T-cell (primary cell): ENCODE results near the gene COL1A2. TPM values are rescaled to one million over a fixed set of nuclear protein-coding genes. Genes with fewer than 3 reads are reported as not detected.

ENCODE experiments used
- ATAC-seq, 4 experiments: fragments of 200-7000 bp in 3 of 4; fragments of 150-1000 bp in 1 of 4; cut with Tn5 transposase; replicated peaks in 1 of 4; 1 replicate in 3 of 4; 2 replicates in 1 of 4; pipeline ENCODE4 v1.10.0; 2021; ENCODE audit warnings: moderate library complexity in 3 of 4, mild to moderate bottlenecking in 2 of 4, moderate number of reproducible peaks in 1 of 4
- CTCF ChIA-PET, 2 donors: fragments of 300-600 bp; sonication (Branson Sonifier 250); formaldehyde crosslinking; loops; one replicate each; lab custom pipeline; 2022; ENCODE audit warnings: antibody characterized with exemption in 2 of 2; lab: Charles Lee
- POLR2A ChIA-PET, 2 donors: fragments of 300-600 bp; sonication (Branson Sonifier 250); formaldehyde crosslinking; loops; one replicate each; lab custom pipeline; 2022; ENCODE audit warnings: antibody characterized with exemption in 2 of 2; lab: Charles Lee
- DNase-seq, 35 experiments: peaks; one replicate each; pipeline versions ENCODE4 v3.0.0 to v3.0.0-alpha.2; 2013 to 2023
- H3K27ac ChIP-seq: one replicate; pipeline ENCODE4 v1.5.1; 2013; ENCODE audit warnings: low read length
- H3K27me3 ChIP-seq, 2 experiments: replicated peaks in 1 of 2; 1 replicate in 1 of 2; 2 replicates in 1 of 2; pipeline versions ENCODE4 v1.6.1 to v1.7.0; 2013; ENCODE audit warnings: low read length in 1 of 2, mixed read lengths in 1 of 2; ENCODE audit not compliant: control insufficient read depth in 2 of 2, insufficient read depth in 2 of 2; ENCODE audit errors: extremely low read depth in 1 of 2
- H3K36me3 ChIP-seq, 2 donors: 1 replicate in 1 of 2; 2 replicates in 1 of 2; pipeline versions ENCODE4 v1.6.1 to v1.7.0; 2013; ENCODE audit warnings: low read length in 1 of 2; ENCODE audit not compliant: control insufficient read depth in 2 of 2, insufficient read depth in 1 of 2; ENCODE audit errors: extremely low read depth in 1 of 2
- H3K4me1 ChIP-seq, 2 experiments: 1 replicate in 1 of 2; 2 replicates in 1 of 2; pipeline versions ENCODE4 v1.6.1 to v1.7.0; 2013; ENCODE audit warnings: low read length in 2 of 2, mixed read lengths in 1 of 2; ENCODE audit not compliant: insufficient read depth in 2 of 2, control insufficient read depth in 1 of 2; ENCODE audit errors: extremely low read depth in 1 of 2
- H3K4me3 ChIP-seq, 2 donors: 1 replicate in 1 of 2; 2 replicates in 1 of 2; pipeline versions ENCODE4 v1.5.1 to v1.7.0; 2013; ENCODE audit warnings: mild to moderate bottlenecking in 2 of 2, low read length in 1 of 2, moderate library complexity in 1 of 2; ENCODE audit not compliant: control insufficient read depth in 1 of 2; ENCODE audit errors: extremely low read depth in 1 of 2
- H3K9me3 ChIP-seq: 2 replicates; pipeline ENCODE4 v1.7.0; 2013
- H3K27ac Mint-ChIP-seq, 2 donors: one replicate each; pipeline ENCODE4 v1.8.0; 2020 to 2021; ENCODE audit warnings: mild to moderate bottlenecking in 2 of 2, mixed read lengths in 2 of 2
- H3K27me3 Mint-ChIP-seq, 2 donors: one replicate each; pipeline ENCODE4 v1.8.0; 2021 to 2022; ENCODE audit warnings: mixed read lengths in 2 of 2
- H3K36me3 Mint-ChIP-seq: one replicate; pipeline ENCODE4 v1.8.0; 2021; ENCODE audit warnings: mixed read lengths
- H3K4me1 Mint-ChIP-seq, 3 donors: one replicate each; pipeline ENCODE4 v1.8.0; 2020 to 2022; ENCODE audit warnings: mixed read lengths in 3 of 3, mild to moderate bottlenecking in 1 of 3
- H3K4me3 Mint-ChIP-seq, 3 donors: one replicate each; pipeline ENCODE4 v1.8.0; 2020 to 2022; ENCODE audit warnings: mild to moderate bottlenecking in 3 of 3, mixed read lengths in 3 of 3, moderate library complexity in 3 of 3
- H3K9me3 Mint-ChIP-seq, 3 donors: one replicate each; pipeline ENCODE4 v1.8.0; 2020 to 2022; ENCODE audit warnings: mixed read lengths in 3 of 3
- WGBS: methylation state at CpG from one replicate; pipeline ENCODE4 v1.1.5; 2013; ENCODE audit warnings: missing lambda C conversion rate; ENCODE audit not compliant: insufficient coverage; 5-methylcytosine and 5-hydroxymethylcytosine counted together
- total RNA-seq, 35 experiments: library from RNA in 6 of 35; stranded (reverse) in 6 of 35; fragments of 120-200 nt in 1 of 35; gene quantifications; one replicate each; pipeline versions ENCODE4 v1.2.1 to v1.2.4 and lab custom pipeline; 2013 to 2026

Gene COL1A2
- total RNA-seq, 5 donors from 2014 or later (not counting 1 experiment from before 2014, with no cell fraction given): 2.5 to 4.7 (median 3.1) TPM; not detected in 2

- Histone ChIP-seq H3K4me3 (no peak overlapping the region), H3K36me3 (no peaks in the 10 kb centered on the region), H3K27ac (no peak overlapping the region), H3K9me3 (no peaks in the 10 kb centered on the region), H3K4me1 (peaks cover 0 to under 1% of the 10 kb centered on the region in 2 experiments), H3K27me3 (peaks cover 0 to 2% of the 10 kb centered on the region in 2 experiments)
- Mint-ChIP-seq H3K36me3 (no peaks in the 10 kb centered on the region), H3K4me3 (no peak overlapping the region), H3K27ac (no peak overlapping the region), H3K9me3 (no peaks in the 10 kb centered on the region), H3K27me3 (peaks cover 15 to 25% of the 10 kb centered on the region in 2 donors), H3K4me1 (peaks cover 0 to under 1% (median 0%) of the 10 kb centered on the region in 3 donors)
- WGBS: no CpG with 5 or more reads among the region's 6 CpGs
- no peak for ATAC-seq
- CTCF ChIA-PET: interaction anchor here in 1 of 2 donors (0.6 kb wide), 1 partner anchor 1128 kb away, joined by 3 read pairs; no protein-coding TSS in a partner anchor
- POLR2A ChIA-PET: no interaction called here
- no peak for DNase-seq
These were observed 6.1 kb downstream of the COL1A2 start for GRCh38 chr7:94400643-94401427.

- ATAC-seq (no peak), DNase-seq (no peak)
- POLR2A ChIA-PET: no interaction called here
- no peak overlapping the region for H3K27ac ChIP-seq
- Mint-ChIP-seq H3K9me3 (no peaks in the 10 kb centered on the region), H3K27ac (no peak overlapping the region), H3K36me3 (no peaks in the 10 kb centered on the region), H3K4me1 (no peaks in the 10 kb centered on the region), H3K4me3 (no peak overlapping the region), H3K27me3 (peaks cover 15 to 24% of the 10 kb centered on the region in 2 donors)
- H3K4me1 ChIP-seq: no peaks in the 10 kb centered on the region
- no peak overlapping the region for H3K4me3 ChIP-seq
- peaks cover 0 to 2% of the 10 kb centered on the region in 2 experiments for H3K27me3 ChIP-seq
- H3K9me3 ChIP-seq: no peaks in the 10 kb centered on the region
- CTCF ChIA-PET: no interaction called here
- H3K36me3 ChIP-seq: no peaks in the 10 kb centered on the region
- no CpG with 5 or more reads among the region's 1 CpG for WGBS
These were observed 6.7 kb downstream of the COL1A2 start for GRCh38 chr7:94401428-94401814.

- peaks cover 0 to 2% of the 10 kb centered on the region in 2 experiments for H3K27me3 ChIP-seq
- H3K36me3 ChIP-seq: no peaks in the 10 kb centered on the region
- H3K36me3 Mint-ChIP-seq: no peaks in the 10 kb centered on the region
- ATAC-seq (no peak), DNase-seq (no peak)
- ChIA-PET POLR2A (no interaction called here), CTCF (interaction anchor here in 1 of 2 donors (0.5 kb wide), 1 partner anchor 90 kb away, joined by 3 read pairs; no protein-coding TSS in a partner anchor)
- H3K4me3 Mint-ChIP-seq: no peak overlapping the region
- no peaks in the 10 kb centered on the region for H3K4me1 Mint-ChIP-seq
- no peak overlapping the region for H3K27ac ChIP-seq
- no peaks in the 10 kb centered on the region for H3K9me3 Mint-ChIP-seq
- H3K27ac Mint-ChIP-seq: no peak overlapping the region
- no peaks in the 10 kb centered on the region for H3K9me3 ChIP-seq
- H3K4me1 ChIP-seq: no peaks in the 10 kb centered on the region
- H3K27me3 Mint-ChIP-seq: peaks cover 12 to 22% of the 10 kb centered on the region in 2 donors
- H3K4me3 ChIP-seq: no peak overlapping the region
- WGBS: no CpG with 5 or more reads among the region's 1 CpG
These were observed 8.9 kb downstream of the COL1A2 start for GRCh38 chr7:94403546-94403945.

GRCh38 chr7:94405506-94405905, 10.8 kb downstream of the COL1A2 start:
- ChIA-PET CTCF (no interaction called here), POLR2A (no interaction called here)
- Mint-ChIP-seq H3K4me1 (no peaks in the 10 kb centered on the region), H3K27me3 (peaks cover 14 to 19% of the 10 kb centered on the region in 2 donors), H3K9me3 (no peaks in the 10 kb centered on the region), H3K36me3 (no peaks in the 10 kb centered on the region), H3K27ac (no peak overlapping the region), H3K4me3 (no peak overlapping the region)
- Histone ChIP-seq H3K4me3 (no peak overlapping the region), H3K36me3 (no peaks in the 10 kb centered on the region), H3K4me1 (no peaks in the 10 kb centered on the region), H3K9me3 (no peaks in the 10 kb centered on the region), H3K27ac (no peak overlapping the region), H3K27me3 (peaks cover 0 to 5% of the 10 kb centered on the region in 2 experiments)
- ATAC-seq: no peak
- WGBS: no CpG with 5 or more reads among the region's 1 CpG
- DNase-seq: no peak

GRCh38 chr7:94406696-94407095, 12.0 kb downstream of the COL1A2 start:
- ChIA-PET CTCF (no interaction called here), POLR2A (no interaction called here)

GRCh38 chr7:94409200-94409948, 14.7 kb downstream of the COL1A2 start:
- no peaks in the 10 kb centered on the region for H3K9me3 Mint-ChIP-seq

More at GRCh38 chr7:94406696-94407095, 12.0 kb downstream of the COL1A2 start:
- Mint-ChIP-seq H3K27ac (no peak overlapping the region), H3K9me3 (no peaks in the 10 kb centered on the region), H3K36me3 (no peaks in the 10 kb centered on the region), H3K4me1 (no peaks in the 10 kb centered on the region), H3K27me3 (peaks cover 13 to 14% of the 10 kb centered on the region in 2 donors), H3K4me3 (no peak overlapping the region)
- ATAC-seq (no peak), DNase-seq (no peak)
- peaks cover 0 to 5% of the 10 kb centered on the region in 2 experiments for H3K27me3 ChIP-seq
- H3K9me3 ChIP-seq: no peaks in the 10 kb centered on the region
- H3K4me3 ChIP-seq: no peak overlapping the region
- no peaks in the 10 kb centered on the region for H3K36me3 ChIP-seq
- no CpG with 5 or more reads among the region's 6 CpGs for WGBS
- H3K27ac ChIP-seq: no peak overlapping the region
- no peaks in the 10 kb centered on the region for H3K4me1 ChIP-seq

More at GRCh38 chr7:94409200-94409948, 14.7 kb downstream of the COL1A2 start:
- 93% methylated on average over 5 of the region's 15 CpGs for WGBS
- Histone ChIP-seq H3K9me3 (no peaks in the 10 kb centered on the region), H3K4me3 (no peak overlapping the region), H3K4me1 (no peaks in the 10 kb centered on the region), H3K36me3 (no peaks in the 10 kb centered on the region), H3K27me3 (peaks cover 0 to 5% of the 10 kb centered on the region in 2 experiments), H3K27ac (no peak overlapping the region)
- H3K4me1 Mint-ChIP-seq: no peaks in the 10 kb centered on the region
- H3K36me3 Mint-ChIP-seq: no peaks in the 10 kb centered on the region
- ATAC-seq (no peak), DNase-seq (no peak)
- CTCF ChIA-PET: interaction anchor here in 1 of 2 donors (1.0 kb wide), 1 partner anchor 27 kb away, joined by 3 read pairs; no protein-coding TSS in a partner anchor
- POLR2A ChIA-PET: no interaction called here
- H3K27me3 Mint-ChIP-seq: peaks cover 3 to 5% of the 10 kb centered on the region in 2 donors
- no peak overlapping the region for H3K27ac Mint-ChIP-seq
- no peak overlapping the region for H3K4me3 Mint-ChIP-seq
